BLaER1 treated with 17β-estradiol and CSF1 and Interleukin-3, amounts not matched to agents 10 nM and 100 nM (cell line): ENCODE measurements around the gene CSPG4.

Source experiments
- H3K27ac ChIP-seq, 11 experiments: shearing (Covaris generic); formaldehyde crosslinking; 2 replicates each; pipeline ENCODE4 v1.8.1; 2022
- H3K27me3 ChIP-seq, 11 experiments: shearing (Covaris generic); formaldehyde crosslinking; 2 replicates each; pipeline ENCODE4 v1.8.1; 2022
- H3K36me3 ChIP-seq, 11 experiments: shearing (Covaris generic); formaldehyde crosslinking; 2 replicates each; pipeline ENCODE4 v1.8.1; 2022
- H3K4me1 ChIP-seq, 10 experiments: shearing (Covaris generic); formaldehyde crosslinking; 2 replicates each; pipeline ENCODE4 v1.8.1; 2022
- H3K4me2 ChIP-seq, 11 experiments: shearing (Covaris generic); formaldehyde crosslinking; 2 replicates each; pipeline ENCODE4 v1.8.1; 2022
- H3K4me3 ChIP-seq, 10 experiments: shearing (Covaris generic); formaldehyde crosslinking; 2 replicates each; pipeline ENCODE4 v1.8.1; 2022
- H3K9ac ChIP-seq, 11 experiments: shearing (Covaris generic); formaldehyde crosslinking; 2 replicates each; pipeline ENCODE4 v1.8.1; 2022
- H3K9me3 ChIP-seq, 11 experiments: shearing (Covaris generic); formaldehyde crosslinking; replicated peaks in 1 of 11; 2 replicates each; pipeline ENCODE4 v1.8.1; 2022
- H4K20me1 ChIP-seq, 11 experiments: shearing (Covaris generic); formaldehyde crosslinking; 2 replicates each; pipeline ENCODE4 v1.8.1; 2022
- Cebpa-rat ChIP-seq, 11 experiments: shearing (Covaris generic); IDR thresholded peaks; 2 replicates each; pipeline ENCODE4 v1.8.1; 2022

CSPG4 gene

GRCh38 chr15:75661756-75662140 lies 50.9 kb downstream of the CSPG4 start:
- H4K20me1 ChIP-seq = peaks cover 0 to 38% (median 19%) of the 10 kb centered on the region in 11 experiments; a peak in 15 of 22 replicates
- TF ChIP-seq Cebpa-rat (IDR thresholded peaks at IDR 0.05) = no peak
- H3K9ac ChIP-seq = no peak overlapping the region
- no peak overlapping the region; a peak in 2 of 22 replicates for H3K4me2 ChIP-seq
- H3K4me1 ChIP-seq = peaks cover 6 to 54% (median 29%) of the 10 kb centered on the region in 10 experiments
- no peak overlapping the region; a peak in 3 of 22 replicates for H3K27ac ChIP-seq
- no peaks in the 10 kb centered on the region for H3K27me3 ChIP-seq
- peaks cover 0 to 39% (median 26%) of the 10 kb centered on the region in 11 experiments; a peak in 16 of 22 replicates for H3K36me3 ChIP-seq
- no peaks in the 10 kb centered on the region for H3K9me3 ChIP-seq
- no peak overlapping the region for H3K4me3 ChIP-seq

GRCh38 chr15:75661100-75661755 lies 51.4 kb downstream of the CSPG4 start:
- Histone ChIP-seq H3K27me3 (no peaks in the 10 kb centered on the region), H4K20me1 (peaks cover 0 to 44% (median 22%) of the 10 kb centered on the region in 11 experiments; a peak in 17 of 22 replicates), H3K4me1 (peaks cover under 1 to 49% (median 24%) of the 10 kb centered on the region in 10 experiments; a peak in 18 of 20 replicates), H3K9me3 (no peaks in the 10 kb centered on the region), H3K9ac (peak overlapping the region in 4 of 11 experiments; percentile 25 to 38 (median 30); a peak in 3 of 22 replicates), H3K4me3 (no peak overlapping the region), H3K36me3 (peaks cover 0 to 44% (median 30%) of the 10 kb centered on the region in 11 experiments; a peak in 16 of 22 replicates), H3K27ac (peak overlapping the region in 3 of 11 experiments; percentile 2 to 15 (median 12); a peak in 4 of 22 replicates), H3K4me2 (peak overlapping the region in 5 of 11 experiments; percentile 12 to 44 (median 33); a peak in 5 of 22 replicates)
- TF ChIP-seq Cebpa-rat (IDR thresholded peaks at IDR 0.05) = no peak

DNA sequence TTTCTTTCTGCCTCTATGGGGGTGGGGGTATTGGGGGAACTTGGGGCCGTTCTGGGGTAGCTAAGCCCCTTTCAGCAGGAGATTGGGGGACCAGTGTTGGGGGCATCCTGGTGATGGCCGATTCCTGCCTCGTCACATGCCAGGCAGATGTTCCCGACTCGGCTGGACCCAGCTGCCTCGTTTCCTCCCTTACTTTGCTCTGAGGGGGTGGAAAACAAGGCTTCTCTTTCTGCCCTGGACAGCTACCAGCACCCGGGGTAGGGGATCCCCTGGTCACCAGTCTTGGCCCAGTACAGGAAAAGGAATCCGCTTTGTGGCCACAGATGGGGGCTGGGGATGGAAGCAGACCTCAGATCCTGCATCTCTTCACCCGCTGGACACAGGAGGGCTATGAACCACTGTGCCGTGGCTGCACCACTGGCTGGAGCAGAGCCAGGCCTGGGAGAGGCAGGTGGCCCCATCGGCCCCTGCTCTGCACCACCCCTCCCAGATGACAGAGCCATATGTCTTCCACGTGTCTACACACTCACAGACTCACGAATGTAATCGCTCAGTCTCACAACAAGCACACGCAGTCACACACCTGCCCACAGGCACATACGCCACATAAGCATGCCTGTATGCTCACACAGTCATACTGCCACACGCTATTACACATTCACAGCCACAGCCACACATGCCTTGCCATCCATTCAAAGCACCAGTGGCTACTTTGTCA lies 52.6 kb downstream of the CSPG4 start:
- H3K4me1 ChIP-seq = peaks cover 0 to 40% (median 13%) of the 10 kb centered on the region in 10 experiments; a peak in 16 of 20 replicates
- H3K9ac ChIP-seq = peak overlapping the region in 1 of 11 experiments; percentile 29; a peak in 1 of 22 replicates
- no peaks in the 10 kb centered on the region for H3K9me3 ChIP-seq
- peaks cover 8 to 55% (median 34%) of the 10 kb centered on the region in 11 experiments; a peak in 20 of 22 replicates for H4K20me1 ChIP-seq
- H3K4me3 ChIP-seq = no peak overlapping the region
- no peak overlapping the region for H3K27ac ChIP-seq
- no peaks in the 10 kb centered on the region for H3K27me3 ChIP-seq
- H3K36me3 ChIP-seq = peaks cover 0 to 52% (median 30%) of the 10 kb centered on the region in 11 experiments; a peak in 16 of 22 replicates
- peak overlapping the region in 3 of 11 experiments; percentile 33 to 44 (median 36); a peak in 3 of 22 replicates for H3K4me2 ChIP-seq
- no peak for TF ChIP-seq Cebpa-rat (IDR thresholded peaks at IDR 0.05)

DNA sequence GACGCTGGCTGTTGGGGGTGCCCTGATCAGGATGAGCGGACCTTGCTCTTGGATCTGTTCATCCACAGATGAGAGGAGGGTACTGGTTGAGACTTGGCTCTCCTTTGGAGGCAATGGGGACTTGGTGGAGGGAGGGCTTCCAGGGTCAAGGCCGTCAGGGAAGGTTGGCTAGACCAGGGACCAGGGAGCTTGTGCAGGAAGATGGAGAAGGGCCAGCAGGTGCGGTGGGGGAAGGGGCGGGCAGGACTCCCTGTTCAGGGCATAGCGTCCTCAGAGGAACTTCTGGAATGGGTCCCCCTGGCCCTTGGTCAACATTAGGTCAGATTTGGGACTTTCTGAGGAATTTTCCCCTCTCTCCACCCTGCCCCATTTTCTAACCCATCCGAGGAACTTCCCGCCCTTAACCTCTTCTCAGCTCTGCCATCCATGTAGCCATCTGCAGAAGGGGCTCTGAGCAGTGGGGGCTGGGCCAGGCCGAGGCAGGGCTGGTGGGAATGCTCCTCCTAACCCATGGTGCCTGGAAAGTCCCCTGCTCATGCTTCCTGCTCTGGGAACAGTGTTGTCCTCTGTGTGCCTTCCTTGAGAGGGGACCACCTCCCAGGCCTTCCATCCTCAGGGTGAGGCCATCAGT lies 53.4 kb downstream of the CSPG4 start:
- Histone ChIP-seq H3K4me2 (no peak overlapping the region), H3K36me3 (peaks cover 0 to 57% (median 30%) of the 10 kb centered on the region in 11 experiments; a peak in 16 of 22 replicates), H3K9me3 (no peaks in the 10 kb centered on the region), H3K4me3 (no peak overlapping the region), H4K20me1 (peaks cover 8 to 63% (median 41%) of the 10 kb centered on the region in 11 experiments; a peak in 20 of 22 replicates), H3K27ac (no peak overlapping the region), H3K9ac (peak overlapping the region in 1 of 11 experiments; percentile 15; a peak in 1 of 22 replicates), H3K27me3 (no peaks in the 10 kb centered on the region), H3K4me1 (peaks cover 0 to 41% (median 13%) of the 10 kb centered on the region in 10 experiments; a peak in 14 of 20 replicates)
- TF ChIP-seq Cebpa-rat (IDR thresholded peaks at IDR 0.05) = no peak

GRCh38 chr15:75656813-75657212 lies 55.8 kb downstream of the CSPG4 start:
- H3K9ac ChIP-seq = no peak overlapping the region
- H3K9me3 ChIP-seq = no peaks in the 10 kb centered on the region
- no peak for TF ChIP-seq Cebpa-rat (IDR thresholded peaks at IDR 0.05)
- no peak overlapping the region for H3K4me2 ChIP-seq
- no peak overlapping the region for H3K27ac ChIP-seq
- H3K4me3 ChIP-seq = no peak overlapping the region
- no peaks in the 10 kb centered on the region for H3K27me3 ChIP-seq
- H3K4me1 ChIP-seq = peaks cover 18 to 59% (median 33%) of the 10 kb centered on the region in 10 experiments
- H4K20me1 ChIP-seq = peaks cover 13 to 88% (median 60%) of the 10 kb centered on the region in 11 experiments; a peak in 21 of 22 replicates
- peaks cover 0 to 55% (median 30%) of the 10 kb centered on the region in 11 experiments; a peak in 16 of 22 replicates for H3K36me3 ChIP-seq

DNA sequence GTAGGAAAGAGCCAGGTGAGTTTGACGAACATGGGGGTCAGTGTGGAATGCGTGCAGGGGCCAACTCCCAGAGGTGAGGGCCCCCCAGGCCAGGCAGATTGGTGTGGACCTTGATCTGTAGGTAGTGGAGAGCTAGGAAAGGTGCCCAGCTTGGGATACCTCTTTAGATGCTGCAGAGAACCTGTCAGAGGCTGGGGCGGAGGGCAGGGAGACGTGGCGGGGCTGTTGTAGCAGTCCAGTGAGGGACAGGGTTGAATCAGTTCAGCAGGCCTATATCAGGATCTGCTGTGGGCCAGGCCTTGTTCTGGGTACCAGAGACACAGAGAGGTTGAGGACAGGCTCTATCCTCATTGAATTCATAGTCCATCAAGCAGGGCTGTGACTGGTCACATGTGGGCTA lies 56.3 kb downstream of the CSPG4 start:
- Histone ChIP-seq H3K27ac (no peak overlapping the region), H3K9ac (no peak overlapping the region), H3K27me3 (no peaks in the 10 kb centered on the region), H3K4me2 (no peak overlapping the region), H3K4me1 (peaks cover 23 to 60% (median 38%) of the 10 kb centered on the region in 10 experiments), H3K36me3 (peaks cover 0 to 55% (median 30%) of the 10 kb centered on the region in 11 experiments; a peak in 16 of 22 replicates), H3K4me3 (no peak overlapping the region), H3K9me3 (no peaks in the 10 kb centered on the region), H4K20me1 (peaks cover 18 to 93% (median 65%) of the 10 kb centered on the region in 11 experiments; a peak in 21 of 22 replicates)
- no peak for TF ChIP-seq Cebpa-rat (IDR thresholded peaks at IDR 0.05)

DNA sequence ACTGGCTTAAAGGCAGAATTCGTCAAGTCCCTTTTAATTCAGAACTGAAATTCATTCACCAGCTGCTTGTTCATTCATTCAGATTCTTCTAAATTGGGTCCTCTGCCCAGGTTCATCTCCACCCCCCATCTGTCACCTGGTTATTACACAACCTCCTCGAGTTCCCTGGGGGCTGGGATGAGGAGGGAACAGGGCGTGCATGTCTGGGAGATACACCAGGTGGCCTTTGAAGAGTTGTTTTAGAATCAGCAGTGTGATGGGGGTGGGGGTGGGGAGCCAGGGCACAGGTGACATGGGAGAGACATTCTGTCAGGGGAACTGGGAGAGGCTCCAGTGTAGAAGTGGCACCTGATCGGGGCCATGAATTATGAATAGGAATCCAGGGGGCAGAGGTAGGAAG lies 56.7 kb downstream of the CSPG4 start:
- H3K9me3 ChIP-seq = no peaks in the 10 kb centered on the region
- no peak overlapping the region for H3K9ac ChIP-seq
- peaks cover 0 to 55% (median 30%) of the 10 kb centered on the region in 11 experiments; a peak in 16 of 22 replicates for H3K36me3 ChIP-seq
- no peaks in the 10 kb centered on the region for H3K27me3 ChIP-seq
- peaks cover 22 to 96% (median 69%) of the 10 kb centered on the region in 11 experiments; a peak in 21 of 22 replicates for H4K20me1 ChIP-seq
- no peak overlapping the region for H3K4me3 ChIP-seq
- TF ChIP-seq Cebpa-rat (IDR thresholded peaks at IDR 0.05) = no peak
- H3K4me1 ChIP-seq = peaks cover 27 to 60% (median 41%) of the 10 kb centered on the region in 10 experiments
- H3K4me2 ChIP-seq = no peak overlapping the region
- no peak overlapping the region for H3K27ac ChIP-seq

DNA sequence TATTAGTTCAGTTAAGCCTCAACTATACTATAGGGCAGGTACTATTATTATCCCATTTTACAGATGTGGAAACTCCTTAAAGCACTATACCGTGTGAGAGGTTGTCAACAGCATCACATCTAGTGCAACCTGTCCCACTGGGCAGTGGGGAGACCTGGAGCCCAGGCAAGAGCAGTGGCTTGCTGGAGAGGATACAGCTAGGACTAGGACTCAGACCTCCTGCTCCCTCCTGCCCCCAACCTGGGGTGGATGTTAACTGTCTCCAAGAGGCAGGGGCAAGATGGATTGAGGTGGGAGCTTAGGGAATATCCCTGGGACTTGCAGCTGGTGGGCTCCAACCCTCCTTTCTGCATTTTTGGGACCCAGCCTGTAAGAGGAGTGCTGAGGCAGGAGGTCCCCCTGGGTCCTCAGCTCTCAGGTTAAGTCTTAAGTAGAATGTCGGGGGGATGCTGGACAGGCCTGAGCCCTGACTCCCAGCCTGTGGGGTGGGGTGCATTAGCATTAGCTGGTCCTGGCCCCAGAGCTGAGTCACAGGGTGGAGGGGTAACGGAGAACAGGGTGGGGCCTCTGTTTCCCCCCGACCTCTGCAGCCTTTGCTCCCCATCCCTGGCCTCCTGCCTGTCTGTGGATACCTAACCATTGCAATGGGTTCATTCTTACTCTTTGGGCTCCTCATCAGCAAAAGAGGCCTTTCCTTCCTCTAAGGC lies 58.3 kb downstream of the CSPG4 start:
- Histone ChIP-seq H3K4me3 (no peak overlapping the region), H3K9ac (peak overlapping the region in 1 of 11 experiments; percentile 24; a peak in 2 of 22 replicates), H3K9me3 (no peaks in the 10 kb centered on the region), H3K27me3 (no peaks in the 10 kb centered on the region), H4K20me1 (peaks cover 22 to 100% (median 77%) of the 10 kb centered on the region in 11 experiments; a peak in 21 of 22 replicates), H3K4me2 (peak overlapping the region in 4 of 11 experiments; percentile 0 to 35 (median 23); a peak in 2 of 22 replicates), H3K4me1 (peaks cover 43 to 66% (median 51%) of the 10 kb centered on the region in 10 experiments), H3K27ac (no peak overlapping the region), H3K36me3 (peaks cover 0 to 55% (median 30%) of the 10 kb centered on the region in 11 experiments; a peak in 17 of 22 replicates)
- no peak for TF ChIP-seq Cebpa-rat (IDR thresholded peaks at IDR 0.05)
